ENCODE measurements around the gene MRPL19.

The MRPL19 gene

DNA sequence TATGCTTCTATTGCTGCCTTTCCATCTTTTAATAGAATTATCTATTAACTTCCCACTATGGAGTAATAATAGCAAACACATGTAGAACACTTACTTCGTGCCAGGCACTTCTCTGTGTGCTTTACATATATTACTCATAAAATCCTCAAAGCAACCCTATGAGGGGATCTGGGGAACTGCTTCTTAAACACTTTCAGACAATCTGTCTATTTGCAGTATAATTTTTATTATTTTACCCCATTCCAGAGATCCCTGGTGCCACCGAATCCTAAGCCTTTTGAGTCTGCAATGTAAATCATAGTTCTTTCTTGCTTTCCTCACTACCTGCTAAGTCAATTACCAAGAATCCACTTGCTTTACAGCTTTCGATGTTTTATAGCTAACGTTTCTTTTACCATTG, 89.7 kb downstream of the MRPL19 start:
- DNase-seq (ENCODE audit: low spot score), result no peak

DNA sequence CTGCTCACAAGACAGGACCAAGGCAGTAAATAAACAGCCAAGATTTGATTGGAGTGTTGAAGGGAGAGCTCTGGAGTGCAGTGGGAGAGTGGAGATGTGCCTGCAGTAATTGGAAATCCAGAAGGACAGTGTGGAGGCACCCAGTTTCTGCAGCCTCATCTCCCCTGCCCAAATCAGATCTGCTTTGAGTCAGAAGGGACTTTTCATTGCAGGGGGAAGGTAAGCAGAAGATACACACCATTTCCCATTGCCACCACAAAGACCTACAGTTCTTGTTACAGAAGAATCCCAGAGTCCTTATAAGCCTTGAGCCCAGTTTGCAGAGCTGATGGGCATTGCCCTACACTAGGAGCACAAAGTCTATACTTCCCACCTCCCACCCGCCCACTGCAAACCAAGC, 91.4 kb downstream of the MRPL19 start:
- no peak for DNase-seq (ENCODE audit: low spot score)
